BJ (cell line): Measurements from ENCODE around the gene NABP1. TPM values are rescaled to one million over a fixed set of nuclear protein-coding genes. Genes with fewer than 3 reads are reported as not detected.
A peak's percentile ranks its signal among the peaks of the same experiment; 100 is the strongest.

ENCODE experiments used
- CTCF ChIA-PET: fragments of 350-600 bp; formaldehyde crosslinking; extraction: SDS; loops from one replicate; lab custom pipeline; 2021; ENCODE audit warnings: antibody characterized with exemption, inconsistent platforms; lab: Yijun Ruan, JAX
- POLR2A ChIA-PET: fragments of 300-600 bp; sonication (Branson Sonifier 250); formaldehyde crosslinking; extraction: SDS; loops from one replicate; lab custom pipeline; 2021; ENCODE audit warnings: antibody characterized with exemption; lab: Charles Lee
- DNase-seq: peaks from one replicate; pipeline ENCODE4 v3.0.0-alpha.2; 2011; ENCODE audit warnings: low read depth
- H3K27me3 ChIP-seq: 2 replicates; pipeline ENCODE4 v1.6.0; 2011; ENCODE audit warnings: low read length; ENCODE audit not compliant: control insufficient read depth, insufficient read depth
- H3K36me3 ChIP-seq: 2 replicates; pipeline ENCODE4 v1.5.1; 2011; ENCODE audit warnings: low read length; ENCODE audit not compliant: control insufficient read depth, insufficient read depth
- H3K4me3 ChIP-seq: 2 replicates; pipeline ENCODE4 v1.5.1; 2011; ENCODE audit warnings: low read depth, mild to moderate bottlenecking, control low read depth, low read length
- CTCF ChIP-seq: IDR thresholded peaks from 2 replicates; pipeline ENCODE4 v1.5.1; 2011; ENCODE audit warnings: low read depth, mild to moderate bottlenecking, control low read depth, inconsistent platforms, low read length, moderate library complexity; ENCODE audit not compliant: insufficient read depth
- polyA plus RNA-seq: library from polyadenylated mRNA; depleted of rRNA; stranded (reverse); fragments of >200 nt; gene quantifications from 2 replicates; pipeline ENCODE4 v1.2.3, GENCODE V29; 2011

The NABP1 gene
- polyA plus RNA-seq, 1 experiment, result 63.8 TPM

GRCh38 chr2:191670787-191671186, 7.1 kb upstream of the NABP1 start:
- H3K27me3 ChIP-seq, result no peaks in the 10 kb centered on the region
- POLR2A ChIA-PET, result no interaction called here

GRCh38 chr2:191675807-191676721, 1.9 kb upstream of the NABP1 start:
- Histone ChIP-seq H3K4me3 (no peak overlapping the region), H3K36me3 (no peaks in the 10 kb centered on the region), H3K27me3 (no peaks in the 10 kb centered on the region)
- ChIA-PET CTCF (interaction anchor here (0.6 to 2.8 kb wide), 5 partner anchors 8 to 121 kb away, joined by 3 to 11 read pairs (median 3); no protein-coding TSS in a partner anchor), POLR2A (interaction anchor here (0.5 to 1.1 kb wide), 4 partner anchors 10 to 44 kb away, joined by 3 to 6 read pairs (median 4); no protein-coding TSS in a partner anchor)
- no peak for TF ChIP-seq CTCF
- no peak for DNase-seq

More at GRCh38 chr2:191670787-191671186, 7.1 kb upstream of the NABP1 start:
- CTCF ChIA-PET, result no interaction called here
- H3K36me3 ChIP-seq, result no peaks in the 10 kb centered on the region
- TF ChIP-seq CTCF, result no peak
- no peak for DNase-seq
- H3K4me3 ChIP-seq, result no peak overlapping the region

GRCh38 chr2:191676790-191677645, 918 bp upstream of the NABP1 start:
- Histone ChIP-seq H3K36me3 (no peaks in the 10 kb centered on the region), H3K27me3 (no peaks in the 10 kb centered on the region), H3K4me3 (peak overlapping the region; percentile 60)
- ChIA-PET CTCF (interaction anchor here (0.6 to 2.8 kb wide), 8 partner anchors 9 to 170 kb away, joined by 3 to 11 read pairs (median 3); partner anchors contain the start of gene CAVIN2), POLR2A (interaction anchor here (0.5 to 1.7 kb wide), 19 partner anchors 9 to 212 kb away, joined by 3 to 17 read pairs (median 4); no protein-coding TSS in a partner anchor)
- TF ChIP-seq CTCF, result no peak
- DNase-seq, result peak; percentile 38

- DNase-seq, result no peak
- CTCF ChIA-PET, result interaction anchor here (1.3 to 3.6 kb wide), 2 partner anchors 13 to 112 kb away, joined by 4 to 18 read pairs; no protein-coding TSS in a partner anchor
- H3K27me3 ChIP-seq, result no peaks in the 10 kb centered on the region
Measured at GRCh38 chr2:191678437-191679100, 633 bp downstream of the NABP1 start.

More at GRCh38 chr2:191678437-191679100, 633 bp downstream of the NABP1 start:
- POLR2A ChIA-PET, result interaction anchor here (1.0 to 1.7 kb wide), 9 partner anchors 8 to 67 kb away, joined by 3 to 17 read pairs (median 6); no protein-coding TSS in a partner anchor
- Histone ChIP-seq H3K4me3 (peak overlapping the region; percentile 76), H3K36me3 (peaks cover 4% of the 10 kb centered on the region; the same call in 1 of the 2 replicates)
- no peak for TF ChIP-seq CTCF
